HG02884 (cell line): ENCODE results near the gene PAQR8.
A peak's percentile ranks its signal among the peaks of the same experiment; 100 is the strongest.

ENCODE experiments used
- ATAC-seq: cut with Tn5 transposase; IDR thresholded peaks from one replicate; pipeline ENCODE4 v1.9.1; 2021; ENCODE audit warnings: mild to moderate bottlenecking, moderate library complexity; ENCODE audit not compliant: unreplicated experiment

Gene PAQR8

DNA sequence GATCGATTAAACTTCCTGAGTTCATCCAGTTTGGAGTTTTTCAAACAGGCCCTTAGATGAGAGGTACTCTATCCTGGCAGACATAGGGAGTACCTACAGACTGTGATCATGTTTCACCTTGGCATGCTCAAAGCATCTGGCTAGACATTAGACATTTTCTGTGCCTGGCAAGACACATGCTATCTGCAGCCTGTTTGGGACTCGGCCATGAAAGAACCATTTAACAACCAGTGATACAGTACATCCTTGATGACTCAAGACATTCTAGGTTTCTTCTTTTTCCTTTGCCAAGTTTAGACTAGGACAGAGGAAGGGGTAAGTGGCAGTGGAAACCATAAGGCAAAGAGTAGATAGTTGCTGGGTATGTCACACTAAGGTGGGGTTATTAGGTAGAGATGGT lies 15.4 kb upstream of the PAQR8 start:
- no peak for ATAC-seq

- ATAC-seq: no peak
Measured at GRCh38 chr6:52347818-52348217, 14.1 kb upstream of the PAQR8 start.

DNA sequence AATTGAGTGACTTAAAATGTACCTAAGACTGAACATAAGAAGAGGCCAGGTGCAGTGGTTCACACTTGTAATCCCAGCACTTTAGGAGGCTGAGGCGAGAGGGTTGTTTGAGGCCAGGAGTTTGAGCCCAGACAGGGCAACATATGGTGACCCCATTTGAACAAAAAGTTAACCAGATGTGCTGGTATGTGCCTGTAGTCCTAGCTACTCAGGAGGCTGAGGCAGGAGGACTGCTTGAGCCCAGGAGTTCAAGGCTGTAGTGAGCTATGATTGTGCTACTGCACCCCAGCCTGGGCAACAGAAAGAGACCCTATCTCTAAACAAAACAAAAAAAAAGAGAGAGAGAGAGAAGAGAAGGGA lies 10.1 kb upstream of the PAQR8 start:
- ATAC-seq: no peak

DNA sequence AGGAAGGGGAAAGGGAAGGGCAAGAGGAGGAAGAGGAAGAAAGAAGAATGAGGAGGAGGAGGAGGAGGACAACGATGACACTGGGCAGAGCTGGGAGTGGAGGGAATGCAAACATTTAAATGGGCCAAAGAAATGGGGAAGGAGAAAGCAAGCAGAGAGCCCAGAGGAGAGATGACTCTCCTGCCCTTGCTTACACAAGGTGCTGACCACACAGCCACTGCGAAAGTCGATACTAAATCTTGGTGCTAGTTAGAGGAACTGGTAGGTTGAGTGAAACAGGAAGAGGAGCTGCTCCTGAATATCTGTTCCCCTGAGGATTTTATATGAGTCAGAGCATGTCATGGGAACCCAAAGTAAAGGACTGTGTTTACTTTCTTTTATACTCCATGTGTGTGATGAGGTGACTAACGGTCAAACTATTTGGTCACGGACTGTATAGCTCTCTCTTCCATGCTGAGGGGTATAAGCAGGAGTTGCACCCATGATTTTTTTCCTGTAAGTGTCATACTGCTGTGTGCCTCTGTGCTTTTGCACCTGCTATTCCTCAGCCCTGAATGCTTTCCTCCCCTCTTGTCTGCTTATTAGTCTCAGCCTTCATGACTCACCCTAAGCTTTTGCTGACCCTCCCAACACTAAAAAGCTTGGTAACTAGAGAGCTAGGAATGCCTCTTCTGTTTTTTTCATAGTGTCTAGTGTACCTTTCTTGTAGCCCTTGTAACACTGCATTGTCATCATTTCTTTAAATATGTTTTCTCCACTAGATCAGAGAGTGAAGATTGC lies 9.5 kb upstream of the PAQR8 start:
- peak; percentile 86 for ATAC-seq

- no peak for ATAC-seq
Measured at GRCh38 chr6:52356017-52356416, 5.9 kb upstream of the PAQR8 start.

DNA sequence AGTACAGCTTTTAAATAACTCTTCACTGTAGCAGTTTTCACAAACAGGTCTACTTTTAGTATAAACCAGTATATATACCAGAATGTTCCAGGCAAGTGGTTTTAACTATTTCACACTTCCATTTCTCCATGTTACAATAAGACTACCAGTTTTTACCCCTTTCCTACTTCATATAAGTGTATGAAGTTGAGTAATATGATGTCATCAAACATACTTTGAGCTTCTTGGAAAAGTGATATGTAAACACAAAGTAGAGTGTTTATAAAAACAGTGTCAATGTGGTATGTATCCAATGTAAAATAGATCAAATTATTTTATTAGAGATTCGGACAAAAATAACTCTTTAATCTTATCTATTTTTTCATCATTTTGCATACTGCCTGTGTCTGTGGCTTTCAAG lies 2.5 kb upstream of the PAQR8 start:
- no peak for ATAC-seq

- no peak for ATAC-seq
Measured at GRCh38 chr6:52360028-52360427, 1.9 kb upstream of the PAQR8 start.

- no peak for ATAC-seq
Measured at GRCh38 chr6:52360601-52361413, 1.1 kb upstream of the PAQR8 start.

DNA sequence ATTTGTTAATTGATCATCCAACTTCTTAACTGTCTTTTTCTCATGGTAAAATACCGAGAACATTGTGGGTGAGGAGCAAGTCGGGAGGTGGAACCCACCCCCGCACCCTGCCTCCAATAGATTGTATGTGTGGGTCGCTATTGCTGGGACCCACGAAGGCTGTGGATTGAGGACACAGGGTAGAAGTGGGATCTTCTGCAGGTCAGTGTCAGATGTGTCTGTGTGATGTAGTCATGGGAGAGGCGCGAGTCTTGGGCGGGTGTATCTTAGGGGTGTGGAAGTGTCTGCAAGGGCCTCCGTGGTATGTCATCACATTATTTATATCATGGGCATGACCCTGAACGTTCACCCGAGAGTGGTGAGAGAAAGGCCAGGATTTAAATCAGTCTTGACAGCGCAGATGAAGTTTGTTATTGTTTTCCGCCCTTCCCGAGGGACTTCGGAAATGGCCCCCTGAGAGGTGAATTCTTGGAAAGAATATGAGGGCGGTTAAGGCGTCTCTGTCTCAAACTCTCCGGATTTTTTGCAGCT lies 472 bp upstream of the PAQR8 start:
- ATAC-seq: no peak

- ATAC-seq: peak; percentile 37
Measured at GRCh38 chr6:52362443-52363227, 684 bp downstream of the PAQR8 start.

DNA sequence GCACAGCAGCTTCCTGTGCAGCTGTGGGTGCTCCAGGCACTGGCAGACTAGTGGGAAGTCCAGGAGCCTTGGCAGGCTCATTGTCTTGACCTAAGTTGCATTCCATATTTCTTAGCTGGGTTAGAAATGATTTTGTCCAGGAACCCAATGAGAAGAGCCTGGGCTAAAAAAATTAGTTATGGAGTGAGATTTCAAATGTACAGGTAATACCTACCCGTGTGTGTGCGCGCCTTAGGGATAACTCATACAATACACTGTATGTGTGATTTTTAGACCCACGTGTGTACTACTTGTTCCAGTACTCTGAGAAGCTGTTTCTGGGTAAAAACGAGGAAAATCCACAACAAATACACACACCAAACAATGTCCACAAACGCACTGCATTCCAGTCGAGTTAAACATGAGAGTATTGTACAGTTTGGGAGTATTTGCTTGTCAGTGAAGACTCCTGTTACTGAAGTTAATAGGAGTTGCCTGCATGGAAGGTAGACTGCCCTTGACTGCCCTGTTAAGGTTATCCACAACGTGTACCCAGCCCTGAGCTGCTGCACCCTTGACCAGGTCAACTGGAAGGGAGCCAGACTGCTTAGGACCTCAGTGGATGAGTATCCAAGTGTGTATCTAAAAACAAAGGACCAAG lies 1.4 kb downstream of the PAQR8 start:
- no peak for ATAC-seq

GRCh38 chr6:52364480-52365166 lies 2.7 kb downstream of the PAQR8 start:
- ATAC-seq: no peak

GRCh38 chr6:52365317-52365716 lies 3.4 kb downstream of the PAQR8 start:
- no peak for ATAC-seq

- no peak for ATAC-seq
Measured at GRCh38 chr6:52365866-52366540, 4.1 kb downstream of the PAQR8 start.

DNA sequence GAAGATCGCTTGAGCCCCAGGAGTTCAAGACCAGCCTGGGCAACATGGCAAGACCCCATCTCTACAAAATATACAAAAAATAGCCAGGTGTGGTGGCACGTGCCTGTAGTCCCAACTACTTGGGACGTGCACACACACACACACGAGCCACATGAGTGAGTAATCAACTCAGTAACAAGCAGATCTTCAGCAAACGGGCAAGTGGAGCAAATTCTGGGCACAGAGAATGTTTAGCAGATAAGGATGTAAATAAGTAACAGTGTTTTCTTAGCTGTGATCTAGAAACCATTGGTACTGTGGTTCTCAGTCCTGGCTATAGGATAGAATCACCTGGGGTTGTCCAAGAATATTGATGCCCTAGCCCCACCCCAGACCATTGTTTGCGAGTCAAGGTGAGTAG lies 6.1 kb downstream of the PAQR8 start:
- ATAC-seq: no peak

DNA sequence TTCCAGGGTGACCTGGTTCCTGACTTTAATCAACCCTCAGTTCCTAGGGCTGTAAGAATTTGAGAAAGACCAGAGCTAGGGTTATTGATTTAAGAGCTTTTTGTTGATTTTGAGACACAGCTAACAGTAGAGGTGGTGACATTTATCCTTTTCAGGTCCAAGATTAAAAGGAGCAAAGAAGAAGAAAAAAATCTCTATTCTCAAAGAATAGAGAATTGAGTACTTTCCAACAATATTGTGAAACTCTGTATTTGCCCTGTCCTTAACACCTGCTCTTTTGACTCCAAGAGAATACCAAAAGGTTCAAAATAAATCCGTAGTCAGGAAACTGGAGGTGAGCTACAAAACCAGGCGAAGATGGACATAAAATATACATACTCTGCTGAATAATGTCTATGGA lies 7.3 kb downstream of the PAQR8 start:
- ATAC-seq: no peak

DNA sequence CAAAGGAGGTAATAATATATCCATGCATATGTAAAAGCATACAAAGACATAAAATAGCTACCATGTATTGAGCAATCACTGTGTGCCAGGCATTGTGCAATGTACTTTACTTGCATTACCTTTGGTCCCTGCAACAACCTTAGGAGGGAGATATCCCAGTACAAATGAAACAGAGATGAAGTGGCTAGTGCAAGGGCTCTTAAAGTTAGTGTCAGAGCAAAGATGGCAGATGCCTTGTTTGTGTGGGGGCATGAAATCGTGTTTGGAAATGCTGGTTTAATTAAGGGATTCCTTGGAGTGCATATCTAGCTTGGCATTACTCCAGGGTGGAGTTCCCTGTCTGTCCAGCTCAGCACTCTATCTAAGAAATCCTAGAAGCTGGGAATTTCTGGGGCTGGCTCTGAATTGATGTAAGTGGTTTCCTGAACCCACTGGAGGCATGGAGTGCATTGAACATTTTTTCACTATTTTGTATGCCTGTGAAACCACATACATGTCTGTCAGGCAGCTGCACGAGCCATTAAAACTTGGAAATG lies 9.8 kb downstream of the PAQR8 start:
- no peak for ATAC-seq

GRCh38 chr6:52373151-52373690 lies 11.3 kb downstream of the PAQR8 start:
- no peak for ATAC-seq

GRCh38 chr6:52374247-52374646 lies 12.3 kb downstream of the PAQR8 start:
- no peak for ATAC-seq
